Measurements from ENCODE around the gene PDCD4.

The PDCD4 gene

DNA sequence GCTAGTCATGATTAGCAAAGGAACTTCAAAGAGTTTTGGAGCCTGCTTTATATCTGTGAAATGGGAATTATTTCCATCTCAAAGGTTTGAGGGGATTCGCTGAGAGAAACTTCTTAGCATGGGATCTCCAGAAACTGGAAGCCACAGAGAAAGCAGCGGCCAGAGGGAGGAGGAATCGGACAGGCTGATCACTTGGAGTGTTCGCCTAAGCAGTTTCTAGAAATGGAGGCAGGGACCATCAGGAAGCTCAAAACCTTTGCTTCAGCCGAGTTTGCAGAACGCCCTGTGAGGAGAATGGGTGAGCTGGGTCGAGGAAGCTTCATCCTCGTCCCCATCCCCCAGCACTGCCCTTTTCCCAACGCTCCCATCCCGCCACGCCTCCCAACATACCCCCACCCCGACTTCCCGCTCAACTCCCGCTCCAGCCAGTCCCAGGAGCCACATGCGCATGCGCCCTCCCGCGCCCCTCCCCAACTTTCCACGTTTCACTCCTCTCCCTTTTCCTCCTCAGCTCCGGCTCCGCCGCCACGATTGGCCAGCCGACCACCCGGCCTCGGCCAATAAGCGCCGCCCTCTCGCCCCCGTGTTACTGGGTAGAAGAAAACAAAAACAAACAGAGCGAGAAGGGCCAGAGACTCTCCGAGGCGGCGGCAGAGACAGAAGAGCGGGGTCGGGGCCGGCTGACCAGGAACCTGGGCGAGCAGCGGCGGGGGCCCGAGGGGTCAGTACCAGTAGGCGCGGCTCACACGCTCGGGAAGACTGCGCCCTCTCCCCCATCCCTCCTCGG lies at the start of gene PDCD4:
PDCD4 (plus strand) TSS at position 631 of the 787 bp plus-strand sequence. CDS start 4,100 bp downstream, outside the sequence.
- peak; percentile 98 for DNase-seq

DNA sequence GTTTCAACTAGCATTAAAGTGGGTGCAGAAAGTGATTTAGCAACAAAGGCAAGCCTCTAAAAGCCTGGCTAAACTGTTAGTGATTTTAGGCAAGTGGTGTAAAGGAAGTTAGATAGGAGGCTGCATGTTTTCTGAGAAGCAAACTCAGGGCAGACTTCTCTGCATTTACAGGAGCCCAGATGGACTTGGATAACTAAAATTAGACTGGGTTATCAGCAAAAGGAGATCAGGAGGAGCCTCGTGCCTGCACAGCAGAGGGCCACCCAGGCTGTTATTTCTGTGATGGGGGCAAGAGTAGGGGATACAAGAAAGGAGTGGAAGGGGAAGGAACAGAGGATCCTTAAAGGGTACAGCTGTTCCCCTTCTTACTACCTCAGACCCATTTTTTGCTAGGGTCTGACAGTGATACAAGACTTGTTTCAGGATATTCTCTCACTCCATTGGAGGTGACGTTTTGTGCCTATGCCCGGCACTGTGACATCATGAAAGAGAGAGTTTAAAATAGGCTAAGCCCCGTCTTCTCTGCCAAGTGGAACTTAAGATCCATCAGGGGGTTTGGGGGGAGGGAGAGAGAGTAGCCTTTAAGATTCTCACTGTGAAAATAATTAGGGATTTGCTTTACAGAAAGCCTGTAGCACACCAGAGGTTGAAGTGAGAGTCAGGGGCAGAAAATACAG lies 49.6 kb upstream of the PDCD4 start:
- DNase-seq, result no peak

DNA sequence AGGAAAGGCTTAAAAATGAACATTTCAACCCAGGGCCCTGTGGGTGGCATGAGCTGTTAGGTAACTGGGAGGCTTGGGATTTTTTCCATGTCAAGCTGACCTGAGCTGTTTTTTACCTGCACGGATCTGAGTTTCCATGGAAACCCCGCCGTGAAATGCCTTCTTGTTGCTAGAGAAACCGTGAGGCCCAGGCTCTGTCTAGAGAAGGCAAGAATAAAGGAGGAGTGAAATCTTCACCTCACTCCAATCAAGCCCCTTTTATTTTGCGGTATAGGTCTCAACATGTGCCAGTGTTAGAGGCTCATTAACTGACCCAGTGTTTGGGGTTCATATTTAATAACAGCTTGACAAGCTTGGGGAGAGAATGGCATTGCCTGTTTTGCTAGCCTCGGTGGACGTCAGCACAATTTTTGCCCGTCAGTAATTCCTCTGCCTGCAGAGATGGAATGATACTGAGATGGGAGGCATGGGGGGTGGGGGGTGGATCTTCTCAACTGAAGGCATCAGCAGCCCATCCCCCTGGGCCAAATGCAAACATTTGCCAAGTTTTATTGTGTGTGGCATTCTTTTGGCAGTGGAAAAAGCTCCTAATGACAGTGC lies 48.9 kb upstream of the PDCD4 start:
- DNase-seq, result no peak

DNA sequence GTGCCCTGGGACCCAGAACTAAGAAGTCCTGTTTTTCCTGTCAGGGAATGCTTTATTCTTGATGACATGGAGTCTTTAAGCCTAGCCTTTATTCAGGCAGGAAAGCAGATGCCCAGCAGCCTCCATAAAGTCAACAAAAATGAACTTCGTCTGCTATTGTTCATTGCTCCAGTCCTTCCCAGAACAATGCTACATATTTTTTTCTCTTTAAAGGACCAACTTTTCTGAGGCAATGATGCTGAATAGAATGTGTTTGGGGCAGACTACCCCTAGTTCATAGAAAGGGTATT lies 47.6 kb upstream of the PDCD4 start:
- DNase-seq, result no peak

DNA sequence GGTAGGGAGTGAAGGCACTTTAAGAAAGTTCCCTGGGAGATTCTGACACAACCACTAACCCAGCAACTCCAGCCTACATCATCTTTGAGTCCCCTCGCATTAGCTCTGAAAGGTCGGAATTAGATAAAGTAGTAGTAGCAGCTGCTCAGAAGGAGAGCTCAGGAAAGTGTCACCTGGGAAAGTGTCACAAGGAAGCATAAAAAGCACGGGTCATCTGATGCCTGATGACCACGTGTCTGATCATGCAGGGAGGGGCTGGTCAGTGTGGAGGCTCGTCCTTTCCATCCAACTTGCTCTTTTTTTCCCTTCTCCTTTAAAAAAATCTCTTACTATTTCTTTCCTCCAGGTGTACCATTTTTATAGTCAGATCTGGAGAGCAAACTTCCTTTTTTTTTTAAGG lies 47.1 kb upstream of the PDCD4 start:
- no peak for DNase-seq

DNA sequence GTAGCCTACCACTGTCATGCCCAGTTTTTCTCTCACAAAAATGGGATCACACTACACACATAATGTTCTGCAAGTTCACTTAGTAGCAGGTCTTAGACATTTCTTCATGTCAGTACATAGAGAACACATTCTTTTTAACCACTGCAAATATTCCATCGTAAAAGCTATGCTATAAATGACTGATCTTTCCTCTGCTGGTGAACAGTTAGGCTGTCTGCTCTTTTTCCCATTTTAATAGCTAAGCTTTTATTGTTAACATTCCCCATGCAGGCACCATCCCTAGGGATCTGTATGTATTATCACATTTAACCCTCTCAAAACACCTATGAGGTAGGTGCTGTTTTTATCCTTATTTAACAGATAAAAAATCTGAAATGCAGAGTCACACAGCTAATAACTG lies 46.2 kb upstream of the PDCD4 start:
- no peak for DNase-seq

DNA sequence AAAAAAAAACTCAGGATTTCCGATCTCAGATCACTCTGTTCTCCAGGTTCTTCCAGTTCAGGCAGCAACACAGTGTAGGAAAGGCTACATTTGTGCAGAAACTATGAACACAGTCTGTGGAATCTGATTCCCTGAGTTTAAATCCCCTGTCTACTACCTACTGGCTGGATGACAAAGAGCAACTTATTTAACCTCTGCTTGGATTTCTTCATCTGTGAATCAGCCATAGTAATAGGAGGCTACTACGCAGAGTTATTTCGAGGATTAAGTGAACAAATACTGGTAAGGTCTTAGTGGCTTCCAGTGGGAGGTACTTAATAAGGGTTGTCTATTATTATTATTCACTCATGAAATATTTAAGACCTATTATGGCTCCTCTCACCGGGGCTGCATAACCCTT lies 44.3 kb upstream of the PDCD4 start:
- no peak for DNase-seq

DNA sequence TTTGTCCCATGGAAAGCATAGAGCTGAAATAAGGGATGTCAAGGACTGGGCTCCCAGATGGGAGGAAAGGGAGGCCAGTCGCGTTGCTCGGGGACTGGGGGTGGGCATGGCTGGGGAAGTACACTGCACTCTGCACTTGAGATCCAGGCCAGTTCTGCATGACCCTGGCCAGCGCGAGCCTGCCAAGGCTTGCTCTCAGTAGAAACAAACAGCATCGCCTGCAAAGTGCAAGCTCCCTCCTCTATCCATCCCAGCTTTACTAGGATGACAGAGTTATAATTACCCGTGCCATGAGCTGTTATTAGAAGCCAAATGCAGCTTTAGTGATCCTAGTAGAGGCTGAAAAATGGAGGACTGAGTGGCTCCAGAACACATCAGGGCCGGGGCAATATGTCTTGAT lies 43.9 kb upstream of the PDCD4 start:
- no peak for DNase-seq

DNA sequence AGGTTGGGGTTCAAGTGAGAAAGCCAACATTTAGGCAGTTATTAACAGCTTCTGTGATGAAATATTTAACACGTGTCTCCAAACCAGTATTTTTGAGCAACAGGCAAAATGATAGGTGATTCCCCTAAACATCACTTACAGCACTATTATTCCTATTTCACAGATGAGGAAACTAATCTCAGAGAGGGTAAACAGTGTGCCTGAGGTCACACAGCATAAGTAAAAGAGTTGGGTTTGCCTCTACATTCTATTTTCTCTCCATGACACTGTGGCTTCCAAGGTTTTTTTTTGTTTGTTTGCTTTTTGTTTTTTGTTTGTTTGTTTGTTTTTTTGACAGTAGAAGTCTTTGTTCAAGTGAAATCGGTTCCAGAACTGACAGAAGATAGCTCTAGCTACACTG lies 43.2 kb upstream of the PDCD4 start:
- DNase-seq, result no peak

DNA sequence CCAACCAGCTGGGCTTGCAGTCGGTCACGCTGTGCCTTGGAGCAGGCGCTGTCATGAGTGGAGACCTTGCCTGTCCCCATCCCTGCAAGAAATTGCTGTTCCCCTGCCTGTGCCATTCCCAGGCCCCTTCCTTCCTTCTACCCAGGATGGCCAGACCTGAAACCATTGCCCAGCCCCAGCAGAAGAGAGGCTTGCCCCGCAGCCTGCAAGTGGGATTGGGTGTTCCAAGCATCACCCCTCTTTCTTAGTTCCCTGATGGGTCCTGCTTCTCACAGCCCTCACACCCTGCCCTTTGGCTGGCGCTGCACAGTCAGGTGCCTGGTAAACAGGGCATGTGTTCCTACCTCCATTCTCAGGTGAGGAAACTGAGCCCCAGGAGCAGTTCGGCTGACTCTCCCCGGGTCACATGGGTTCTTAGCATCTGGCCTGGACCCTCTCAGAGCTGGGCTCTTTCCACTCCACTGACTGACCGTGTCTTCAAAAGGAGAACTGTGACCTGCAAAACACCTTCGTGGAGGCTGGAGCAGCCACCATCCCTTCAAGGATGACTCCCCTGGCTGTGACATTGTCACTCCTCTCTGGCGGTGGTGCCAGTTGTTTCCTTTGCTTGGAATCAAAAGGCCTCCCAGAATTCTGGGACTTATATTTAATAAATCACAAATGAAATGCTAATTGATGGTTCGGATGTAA lies 41.9 kb upstream of the PDCD4 start:
- DNase-seq, result no peak

DNA sequence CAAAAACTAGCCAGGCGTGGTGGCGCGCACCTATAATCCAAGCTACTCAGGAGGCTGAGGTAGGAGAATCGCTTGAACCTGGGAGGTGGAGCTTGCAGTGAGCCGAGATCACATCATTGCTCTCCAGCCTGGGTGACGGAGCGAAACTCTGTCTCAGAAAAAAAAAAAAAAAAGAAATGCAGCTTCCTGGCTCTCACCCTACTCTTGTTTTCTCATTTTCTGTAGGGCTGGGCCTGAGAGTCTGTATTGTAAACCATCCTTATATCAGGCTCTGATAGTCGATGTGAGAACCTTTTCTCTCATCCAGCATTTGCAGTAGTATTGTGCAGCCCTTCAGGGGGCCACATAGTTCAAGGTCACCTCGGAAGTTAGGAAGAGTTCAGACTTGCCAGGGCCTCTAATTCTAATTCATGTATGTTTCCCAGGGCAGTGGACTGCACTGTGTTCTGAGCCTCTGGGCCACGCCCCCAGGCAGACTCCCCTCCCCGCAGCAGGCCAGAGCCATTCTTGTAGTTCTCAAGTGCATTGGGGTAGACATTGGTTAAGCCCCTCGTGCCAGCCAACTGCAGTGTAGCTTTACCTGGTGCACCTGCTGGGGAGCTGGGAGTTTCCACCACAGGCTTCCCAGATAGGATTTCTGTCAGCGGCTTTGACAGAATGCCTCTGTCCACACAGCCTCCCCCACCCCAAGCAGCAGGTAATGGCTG lies 38.3 kb upstream of the PDCD4 start:
- no peak for DNase-seq

DNA sequence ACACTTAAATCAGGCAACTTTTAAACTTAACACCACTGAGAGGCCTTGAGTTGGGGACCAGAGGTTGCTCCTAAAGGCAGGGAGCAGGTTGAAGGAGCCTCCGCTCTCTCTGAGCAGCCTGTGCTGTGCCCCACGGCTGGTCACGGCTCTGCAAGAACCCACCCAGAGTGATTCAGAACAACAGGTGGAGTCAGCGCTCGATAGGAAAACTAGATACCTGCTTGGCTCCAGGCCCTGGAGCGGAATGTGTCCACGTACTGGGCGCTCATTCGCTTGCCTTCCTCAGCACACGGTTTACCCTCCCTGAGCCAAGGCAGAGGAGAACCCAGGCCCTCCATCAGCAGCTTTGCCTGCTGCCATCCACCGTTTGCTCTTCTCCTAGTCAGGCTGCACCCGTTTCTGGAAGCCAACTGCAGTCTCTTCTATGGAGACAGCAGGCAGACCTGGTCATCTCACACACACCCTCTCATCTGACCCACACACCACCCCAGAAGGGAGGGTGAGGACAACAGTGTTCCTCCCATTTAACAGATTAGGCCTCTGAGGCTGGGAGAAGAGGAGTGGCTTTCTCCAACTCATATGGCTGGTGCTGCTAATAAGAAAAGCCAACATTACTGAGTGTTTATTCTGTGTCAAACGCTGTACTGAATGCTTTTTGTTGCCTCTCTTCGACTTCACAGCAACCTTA lies 37.6 kb upstream of the PDCD4 start:
- no peak for DNase-seq

DNA sequence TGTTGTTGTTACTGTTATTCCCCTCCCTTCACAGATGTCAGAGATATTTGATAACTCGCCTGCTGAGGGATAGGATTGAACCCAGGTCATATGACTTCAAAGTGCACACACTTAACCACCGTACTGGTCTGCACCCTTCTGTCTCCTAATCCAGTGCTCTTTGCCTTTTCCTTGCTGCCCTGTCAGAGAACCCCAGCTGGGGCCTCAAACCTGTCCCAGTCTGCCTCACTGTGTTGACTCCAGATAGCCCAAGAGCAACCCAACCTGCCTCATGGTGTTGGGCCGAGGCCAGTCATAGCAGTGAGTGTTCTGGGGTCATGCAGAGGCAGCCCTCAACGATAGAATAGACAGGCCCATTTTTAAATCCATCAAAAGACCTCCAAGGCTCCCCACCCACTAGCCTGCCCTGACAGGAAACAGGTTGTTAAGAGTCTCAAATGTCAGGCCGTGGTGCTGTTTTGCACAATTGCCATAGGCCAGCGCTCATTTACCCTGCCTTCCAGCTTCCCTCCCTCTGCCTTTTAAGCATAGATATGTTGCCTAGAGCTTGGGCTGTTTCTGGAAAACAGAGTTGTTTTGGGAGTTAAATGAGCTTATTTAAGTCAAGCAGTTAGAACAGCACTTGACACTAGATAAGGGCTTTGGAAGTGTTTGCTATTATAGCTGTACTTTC lies 37.0 kb upstream of the PDCD4 start:
- DNase-seq, result no peak

DNA sequence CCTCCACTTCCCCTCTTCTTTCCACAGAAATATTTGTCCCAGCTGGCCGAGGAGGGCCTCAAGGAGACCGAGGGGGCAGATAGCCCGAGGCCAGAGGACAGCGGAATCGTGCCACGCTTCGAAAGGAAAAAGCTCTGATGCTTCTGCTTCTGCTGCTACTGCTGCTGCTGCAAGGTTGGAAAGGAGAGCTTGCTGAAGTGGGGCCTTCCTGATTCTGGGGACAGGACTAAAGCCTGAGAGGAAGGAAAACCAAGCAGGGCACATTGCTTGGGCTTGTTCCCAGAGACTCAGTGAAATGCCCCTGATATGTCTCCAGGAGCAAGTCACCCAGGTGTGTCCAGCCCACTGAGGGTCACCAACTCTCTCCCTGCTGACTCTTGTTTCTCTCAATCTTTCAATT lies 35.9 kb upstream of the PDCD4 start:
- no peak for DNase-seq

DNA sequence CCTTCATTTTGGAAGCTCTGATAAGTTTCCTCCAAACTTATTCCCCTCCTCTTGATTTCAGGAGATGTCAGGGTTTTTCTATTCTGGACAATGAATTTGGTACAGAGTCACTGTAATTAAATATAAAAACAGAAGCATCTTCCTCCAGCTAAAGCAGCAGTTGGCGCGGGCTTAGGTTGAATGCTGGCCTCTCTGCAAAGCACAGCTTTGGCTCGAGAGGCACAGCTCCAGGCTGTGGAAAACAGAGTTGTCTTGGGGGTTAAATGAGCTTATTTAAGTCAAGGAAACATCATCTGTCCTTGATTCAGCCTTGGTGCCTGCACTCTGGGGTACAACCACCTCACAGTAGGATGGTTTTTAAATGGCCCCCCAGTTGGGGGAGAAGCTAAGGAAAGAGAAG lies 35.0 kb upstream of the PDCD4 start:
- DNase-seq, result no peak

DNA sequence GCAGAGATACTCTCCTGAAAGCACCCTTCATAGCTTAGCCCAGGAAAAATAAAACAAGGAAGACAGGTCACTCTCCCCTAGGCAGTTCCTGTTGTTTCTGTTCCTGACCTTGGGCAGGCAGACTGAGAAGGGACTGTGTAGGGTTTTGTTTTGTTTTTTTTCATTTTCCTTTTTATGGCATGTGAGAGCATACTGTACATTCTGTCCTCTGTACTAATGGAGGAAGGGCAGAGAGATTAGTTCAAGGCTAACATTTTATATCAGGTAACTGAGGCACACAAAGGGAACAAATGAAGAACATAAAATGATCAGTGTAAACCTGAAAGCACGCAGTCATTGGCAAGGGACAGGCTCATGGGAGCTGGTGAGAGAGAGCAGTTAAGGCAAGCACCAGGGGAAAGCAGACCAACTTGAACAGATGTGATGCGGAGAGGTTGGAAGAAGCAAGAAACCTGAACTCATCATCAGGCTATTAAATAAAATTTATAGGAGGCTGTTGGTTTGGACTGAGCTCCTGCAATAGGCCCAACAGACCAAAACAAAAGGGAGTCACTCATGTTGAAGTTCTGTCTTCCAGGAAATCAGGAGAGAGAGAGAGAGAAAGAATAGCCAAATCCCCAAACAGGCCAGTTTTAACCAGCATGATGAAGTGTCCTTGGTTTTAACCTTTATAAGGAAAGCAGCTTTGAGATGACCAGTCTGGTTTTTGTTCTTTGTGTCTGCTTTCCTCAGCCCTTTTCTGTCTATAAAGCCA lies 34.1 kb upstream of the PDCD4 start:
- no peak for DNase-seq

DNA sequence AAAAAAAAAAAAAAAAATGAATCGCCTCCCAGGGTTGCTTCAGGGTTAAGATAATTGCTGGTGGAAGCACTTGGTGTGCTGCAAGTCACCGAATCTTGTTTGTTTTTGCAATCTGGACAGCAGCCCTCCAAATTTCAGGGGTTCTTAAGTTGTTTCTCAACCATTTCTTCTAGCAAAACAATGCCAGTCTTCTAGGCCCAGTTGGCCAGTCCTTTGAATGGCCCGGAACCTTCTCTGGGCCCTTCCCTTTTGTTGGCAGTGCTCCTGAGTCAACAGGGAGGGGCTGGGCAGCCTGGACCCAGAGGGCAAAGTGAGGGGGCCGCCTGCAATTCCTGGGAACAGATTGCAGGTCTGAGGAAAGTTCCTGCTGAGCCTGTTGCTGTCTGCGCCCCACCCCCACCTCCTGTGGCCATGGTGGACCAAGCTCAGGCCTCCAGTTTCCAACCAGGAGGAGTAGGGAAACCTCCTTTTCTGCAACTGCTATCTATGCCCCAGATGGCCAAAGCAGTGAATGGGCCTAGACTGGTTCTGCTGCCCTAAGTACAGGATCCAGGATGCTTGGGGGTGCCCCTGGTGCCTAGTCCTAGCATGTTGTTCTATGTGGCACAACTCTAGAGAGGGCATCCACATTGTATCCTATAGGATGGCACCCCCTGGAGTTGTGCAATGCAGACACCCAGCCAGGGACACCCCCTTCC lies 31.4 kb upstream of the PDCD4 start:
- DNase-seq, result no peak

DNA sequence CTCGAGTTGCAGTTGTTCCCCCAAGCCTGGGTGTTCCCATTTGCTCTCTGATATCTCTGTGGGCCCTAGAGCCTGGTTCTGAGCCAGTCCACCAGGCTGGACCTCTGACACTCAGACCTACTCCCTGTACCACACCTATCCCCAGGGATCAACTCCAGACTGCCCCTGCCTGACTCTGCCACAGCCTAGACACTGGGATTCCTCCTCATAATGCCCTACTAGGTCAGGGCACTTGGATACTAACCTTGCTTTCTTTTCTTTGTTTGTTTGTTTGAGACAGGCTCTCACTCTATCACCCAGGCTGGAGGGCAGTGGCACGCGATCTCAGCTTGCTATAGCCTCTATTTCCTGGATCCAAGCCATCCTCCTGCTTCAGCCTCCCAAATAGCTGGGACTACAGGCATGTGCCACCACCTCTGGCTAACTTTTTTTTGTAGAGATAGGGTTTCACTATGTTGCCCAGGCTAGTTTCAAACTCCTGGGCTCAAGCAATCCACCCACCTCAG lies 30.8 kb upstream of the PDCD4 start:
- DNase-seq, result no peak

DNA sequence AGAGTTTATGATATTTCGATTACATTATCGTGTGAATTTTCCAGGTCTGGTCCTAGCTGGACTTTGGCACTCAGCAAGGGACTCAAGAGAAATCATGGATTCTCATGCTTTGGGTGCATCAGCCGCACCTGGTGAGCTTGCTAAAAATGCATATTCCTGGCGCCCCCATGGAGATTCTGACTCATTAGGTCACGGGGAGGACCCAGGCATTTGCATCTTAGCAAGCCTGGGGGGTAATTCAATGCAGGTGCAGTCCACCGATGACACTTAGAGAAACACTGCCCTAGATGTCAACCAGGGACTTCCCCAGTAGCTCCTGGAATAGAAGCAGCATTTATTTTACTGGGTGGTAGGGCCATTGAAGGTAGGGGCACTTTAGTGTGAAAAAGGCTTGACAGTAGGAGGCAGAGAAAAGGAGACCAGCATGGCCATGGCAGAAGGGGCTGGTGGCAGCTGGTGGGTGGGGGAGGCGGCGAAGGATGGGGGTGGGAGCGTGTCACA lies 29.9 kb upstream of the PDCD4 start:
- peak; percentile 43 for DNase-seq

DNA sequence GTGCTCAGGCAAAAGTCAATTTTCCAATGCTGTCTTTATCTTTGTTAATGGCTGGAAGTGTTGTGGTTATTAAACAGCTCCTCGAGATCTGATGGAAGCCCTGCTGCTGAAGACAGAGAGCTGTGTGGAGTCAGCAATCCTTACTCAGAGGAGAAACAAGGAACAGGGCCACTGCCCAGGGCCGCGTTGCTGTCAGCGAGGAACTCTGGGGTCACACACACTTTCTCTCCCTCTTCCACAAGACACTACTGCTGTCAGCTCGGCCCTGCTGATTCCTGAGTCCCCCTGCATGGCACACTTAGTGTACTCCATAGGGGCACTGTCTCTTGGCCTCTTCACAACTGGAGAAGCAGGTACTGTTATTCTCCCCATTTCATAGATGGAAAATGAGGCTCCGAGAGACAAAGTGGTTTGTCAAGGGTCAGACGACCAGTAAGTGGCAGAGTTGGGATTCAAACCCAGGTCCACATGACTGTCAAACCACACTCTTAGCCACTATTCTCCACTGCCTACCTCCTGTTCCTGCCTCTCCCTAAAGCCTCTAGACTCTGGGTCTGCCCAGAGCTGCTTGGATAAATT lies 29.3 kb upstream of the PDCD4 start:
- no peak for DNase-seq

All from activated CD4-positive, alpha-beta T cell treated with anti-CD3 and anti-CD28 coated beads for 48 hours (primary cell).